GM19455 (cell line): Measurements from ENCODE around the gene ANKRD11.
"Not testable (repeated sequence)": the region's sequence is repeated elsewhere in the genome, so short reads cannot be mapped to it uniquely, and the experiment has no call there.

Source experiments
- ATAC-seq: cut with Tn5 transposase; IDR thresholded peaks from one replicate; pipeline ENCODE4 v1.9.1; 2021; ENCODE audit not compliant: unreplicated experiment

The ANKRD11 gene

DNA sequence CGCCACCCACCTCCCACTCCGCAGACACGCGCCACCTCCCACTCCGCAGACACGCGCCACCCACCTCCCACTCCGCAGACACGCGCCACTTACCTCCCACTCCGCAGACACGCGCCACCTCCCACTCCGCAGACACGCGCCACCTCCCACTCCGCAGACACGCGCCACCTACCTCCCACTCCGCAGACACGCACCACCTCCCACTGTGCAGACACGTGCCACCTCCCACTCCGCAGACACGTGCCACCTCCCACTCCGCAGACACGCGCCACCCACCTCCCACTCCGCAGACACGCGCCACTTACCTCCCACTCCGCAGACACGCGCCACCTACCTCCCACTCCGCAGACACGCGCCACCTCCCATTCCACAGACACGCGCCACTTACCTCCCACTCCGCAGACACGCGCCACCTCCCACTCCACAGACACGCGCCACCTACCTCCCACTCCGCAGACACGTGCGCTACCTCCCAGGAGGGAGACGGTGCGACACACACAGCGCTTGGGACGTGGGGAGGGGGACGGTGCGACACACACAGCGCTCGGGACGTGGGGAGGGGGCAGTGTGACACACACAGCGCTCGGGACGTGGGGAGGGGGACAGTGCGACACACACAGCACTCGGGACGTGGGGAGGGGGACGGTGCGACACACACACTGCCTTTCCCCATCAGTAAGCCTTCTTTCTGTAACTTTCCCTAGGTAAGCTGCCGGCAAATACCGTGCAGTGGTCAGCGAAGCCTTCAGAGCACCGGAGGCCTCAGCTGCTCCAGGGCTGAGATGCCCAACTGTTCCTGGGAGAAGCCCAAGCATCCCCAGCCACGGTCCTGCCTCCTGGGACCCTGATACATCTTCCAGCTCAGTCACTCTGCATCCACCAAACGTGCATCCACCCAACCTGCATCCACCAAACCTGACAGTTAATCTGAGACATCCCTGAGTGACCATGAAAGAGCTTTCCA is 183.6 kb downstream of the ANKRD11 start:
- ATAC-seq, result not testable (repeated sequence)

DNA sequence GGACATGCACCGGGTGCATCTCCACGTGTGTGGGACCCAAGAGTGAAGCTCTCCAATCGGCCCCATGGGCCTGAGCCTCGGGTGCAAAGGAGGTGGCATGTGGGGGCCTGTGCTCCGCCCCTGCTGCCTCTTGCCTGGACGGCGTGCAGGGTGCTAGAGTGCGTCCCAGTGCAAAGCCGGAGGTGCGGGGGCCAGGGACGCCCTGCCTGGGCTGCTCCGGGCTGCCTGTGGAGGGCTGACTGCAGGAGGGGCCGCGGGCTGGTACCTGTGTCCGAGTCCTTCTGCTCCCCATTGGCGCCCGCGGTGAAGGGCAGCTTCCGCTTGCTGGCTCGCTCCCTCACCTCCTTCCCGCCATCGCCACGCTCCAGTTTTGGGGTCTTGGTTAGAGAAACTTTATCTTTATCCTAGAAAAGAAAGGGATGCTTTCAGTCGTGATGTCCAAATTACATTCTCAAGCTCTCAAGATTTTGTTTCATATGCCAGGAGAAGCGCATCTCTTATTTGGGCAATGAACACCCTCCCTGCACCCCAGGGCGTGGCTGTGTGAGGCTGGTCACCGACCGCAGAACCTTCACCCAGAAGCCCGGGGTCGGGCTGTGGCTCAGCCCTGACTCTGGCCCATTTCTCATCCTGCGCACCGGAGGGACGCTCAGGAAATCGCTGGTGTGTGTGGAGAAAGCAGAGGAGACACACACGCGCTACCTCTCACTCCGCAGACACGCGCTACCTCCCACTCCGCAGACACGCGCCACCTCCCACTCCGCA is 185.2 kb downstream of the ANKRD11 start:
- ATAC-seq, result no peak

DNA sequence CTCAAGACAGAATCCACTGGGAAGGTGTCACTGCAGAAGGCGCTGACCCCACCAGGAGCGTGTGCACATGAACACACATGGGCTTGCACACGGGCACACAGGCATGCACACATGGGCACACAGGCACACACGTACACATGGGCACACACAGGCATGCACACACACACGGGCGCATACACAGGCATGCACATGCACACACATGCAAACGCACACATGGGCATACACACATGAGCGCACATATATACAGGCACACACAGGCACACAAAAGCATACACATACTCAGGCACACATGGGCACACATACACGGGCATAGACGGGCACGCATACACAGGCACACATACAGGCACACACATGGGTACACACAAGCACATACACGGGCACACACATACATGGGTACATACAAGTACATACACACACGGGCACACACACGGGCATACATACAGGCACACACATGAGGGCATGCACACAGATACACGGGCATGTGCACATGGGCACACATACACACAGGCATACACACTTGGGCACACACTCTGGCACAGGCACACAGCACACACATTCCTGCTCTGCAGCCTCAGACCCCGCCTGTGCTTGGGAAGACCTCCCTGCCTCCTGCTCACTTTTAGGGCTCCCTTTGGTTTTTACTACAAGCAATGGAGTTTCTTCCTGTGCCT is 186.0 kb downstream of the ANKRD11 start:
- no peak for ATAC-seq

DNA sequence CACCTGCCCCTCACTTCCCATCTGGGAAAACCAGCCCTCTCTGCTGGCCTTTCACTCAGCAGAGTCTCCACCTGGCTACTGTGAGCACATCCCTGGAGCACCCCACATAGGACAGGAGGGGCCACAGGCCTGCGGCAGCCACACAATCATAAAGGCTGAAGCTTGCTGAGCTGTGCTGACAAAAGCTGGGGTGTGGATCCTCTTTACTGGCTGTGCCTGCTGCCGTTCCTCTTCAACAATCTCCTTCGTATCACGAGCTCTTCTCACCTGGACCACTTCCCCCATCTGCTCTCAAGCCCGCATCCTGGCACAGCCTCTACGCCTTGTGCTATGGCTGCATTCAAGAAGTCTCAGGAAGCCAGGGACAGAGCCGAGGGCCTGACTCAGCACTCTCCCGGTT is 186.7 kb downstream of the ANKRD11 start:
- no peak for ATAC-seq

DNA sequence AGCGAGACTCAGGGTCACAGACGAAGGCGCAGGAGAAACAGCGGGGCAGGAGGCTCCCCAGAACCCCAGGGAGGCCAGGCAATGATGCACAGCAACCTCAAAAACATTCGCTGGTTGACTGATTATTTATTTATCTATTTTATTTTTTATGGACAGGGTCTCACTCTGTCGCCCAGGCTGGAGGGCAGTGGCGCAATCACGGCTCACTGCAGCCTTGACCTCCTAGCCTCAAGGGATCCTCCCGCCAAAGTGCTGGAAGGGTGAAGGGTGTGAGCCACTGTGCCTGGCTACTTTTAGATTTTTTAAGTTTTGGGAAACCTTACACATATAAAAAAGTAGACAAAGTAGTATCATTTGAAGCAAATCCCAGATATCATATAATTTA is 189.4 kb downstream of the ANKRD11 start:
- ATAC-seq, result no peak

DNA sequence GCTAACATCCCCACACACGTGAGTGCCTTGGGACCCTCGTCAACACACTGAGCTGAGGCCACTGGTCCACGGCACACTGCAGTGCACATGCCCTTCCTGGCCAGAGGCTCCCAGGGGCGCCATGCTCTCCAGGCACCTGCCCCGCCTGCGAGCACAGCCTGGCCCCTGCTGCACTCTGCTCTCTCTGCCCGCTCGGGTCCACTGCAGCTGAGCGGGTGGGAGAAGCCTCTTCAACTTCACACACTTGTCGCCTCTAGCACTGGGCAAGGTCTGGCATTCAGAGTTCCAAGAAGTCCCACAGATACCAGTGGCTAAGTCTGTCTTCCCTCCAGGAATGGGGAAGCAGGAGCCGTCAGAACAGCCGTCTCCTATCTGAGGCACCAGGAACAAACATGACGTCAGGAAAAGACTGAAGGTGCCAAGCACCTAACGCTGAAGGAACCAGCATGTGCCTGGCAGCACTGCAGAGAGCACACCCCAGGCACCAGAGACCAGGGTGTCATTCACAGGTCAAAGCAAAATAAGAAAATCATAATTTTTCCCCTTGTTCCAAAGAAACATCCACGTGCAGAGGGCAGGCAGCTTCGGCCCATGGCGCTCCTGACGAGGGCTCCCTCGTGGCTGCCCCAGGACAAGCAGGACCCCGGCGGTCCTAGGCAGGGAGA is 189.9 kb downstream of the ANKRD11 start:
- ATAC-seq, result no peak

DNA sequence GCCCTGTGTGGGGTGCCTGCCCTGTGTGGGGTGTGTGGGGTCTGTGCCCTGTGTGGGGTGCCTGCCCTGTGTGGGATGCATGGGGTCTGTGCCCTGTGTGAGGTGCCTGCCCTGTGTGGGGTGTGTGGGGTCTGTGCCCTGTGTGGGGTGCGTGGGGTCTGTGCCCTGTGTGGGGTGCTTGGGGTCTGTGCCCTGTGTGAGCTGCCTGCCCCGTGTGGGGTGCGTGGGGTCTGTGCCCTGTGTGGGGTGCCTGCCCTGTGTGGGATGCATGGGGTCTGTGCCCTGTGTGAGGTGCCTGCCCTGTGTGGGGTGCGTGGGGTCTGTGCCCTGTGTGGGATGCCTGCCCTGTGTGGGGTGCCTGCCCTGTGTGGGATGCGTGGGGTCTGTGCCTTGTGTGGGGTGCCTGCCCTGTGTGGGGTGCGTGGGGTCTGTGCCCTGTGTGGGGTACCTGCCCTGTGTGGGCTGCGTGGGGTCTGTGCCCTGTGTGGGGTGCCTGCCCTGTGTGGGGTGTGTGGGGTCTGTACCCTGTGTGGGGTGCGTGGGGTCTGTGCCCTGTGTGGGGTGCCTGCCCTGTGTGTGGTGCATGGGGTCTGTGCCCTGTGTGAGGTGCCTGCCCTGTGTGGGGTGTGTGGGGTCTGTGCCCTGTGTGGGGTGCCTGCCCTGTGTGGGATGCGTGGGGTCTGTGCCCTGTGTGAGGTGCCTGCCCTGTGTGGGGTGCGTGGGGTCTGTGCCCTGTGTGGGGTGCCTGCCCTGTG is 190.8 kb downstream of the ANKRD11 start:
- not testable (repeated sequence) for ATAC-seq

DNA sequence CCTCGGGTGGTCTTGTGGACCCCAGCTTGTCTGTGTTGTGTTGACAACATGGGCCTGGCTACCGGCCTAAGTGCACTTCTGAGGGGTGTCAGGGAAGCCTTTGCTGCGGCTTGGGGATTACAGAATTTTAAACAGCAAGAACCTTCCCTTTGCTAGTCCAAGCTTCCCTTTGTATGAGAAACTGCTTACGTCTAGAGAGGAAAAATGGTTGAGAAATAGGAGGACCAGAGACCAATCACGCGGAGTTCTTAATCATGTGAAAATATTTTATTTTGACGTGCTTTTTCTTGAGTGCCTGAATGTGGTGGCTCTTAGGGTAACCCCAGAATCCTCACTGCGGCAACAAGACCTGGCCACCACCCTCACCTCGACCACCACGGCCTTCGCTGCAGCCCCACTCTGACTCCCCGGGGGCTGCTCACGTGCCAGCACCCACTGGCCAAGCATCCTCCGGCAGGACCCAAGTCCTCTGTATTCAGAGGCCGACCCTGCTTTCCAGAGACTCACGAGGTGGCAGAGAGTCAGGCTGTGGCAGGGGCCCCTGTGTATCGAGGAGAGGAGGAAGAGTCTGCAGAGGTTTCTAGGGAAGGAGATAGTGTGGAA is 191.6 kb downstream of the ANKRD11 start:
- ATAC-seq, result no peak

DNA sequence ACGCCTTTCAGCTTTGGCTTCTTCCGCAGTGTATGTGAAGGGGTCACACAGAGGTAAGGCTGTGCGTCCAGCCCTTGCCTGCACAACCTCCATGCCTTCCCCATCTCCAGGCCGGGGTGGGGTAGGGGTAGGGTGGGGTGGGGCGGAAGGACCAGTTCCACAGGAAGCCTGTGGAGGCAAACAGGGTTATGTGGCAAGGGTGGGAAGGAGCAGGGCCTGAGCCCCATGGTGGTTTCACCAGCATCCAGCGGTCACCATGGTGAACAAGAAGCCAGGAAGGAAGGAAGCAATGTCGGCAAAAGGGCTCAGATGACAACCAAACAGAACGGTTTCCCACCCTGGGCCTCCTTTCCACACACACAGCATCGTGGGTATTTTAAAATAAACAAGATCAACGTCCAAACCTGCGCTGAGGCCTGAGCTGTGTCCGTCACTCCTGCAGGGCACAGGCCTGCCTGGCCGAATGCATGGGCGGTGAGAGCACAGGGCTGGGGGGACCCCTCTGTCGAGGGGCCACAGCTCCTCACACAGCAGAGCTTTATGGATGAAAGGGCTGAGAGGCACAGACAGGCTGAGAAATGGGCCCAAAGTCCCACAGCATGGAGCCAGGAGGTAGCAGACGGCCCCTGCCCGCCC is 192.3 kb downstream of the ANKRD11 start:
- ATAC-seq, result no peak

DNA sequence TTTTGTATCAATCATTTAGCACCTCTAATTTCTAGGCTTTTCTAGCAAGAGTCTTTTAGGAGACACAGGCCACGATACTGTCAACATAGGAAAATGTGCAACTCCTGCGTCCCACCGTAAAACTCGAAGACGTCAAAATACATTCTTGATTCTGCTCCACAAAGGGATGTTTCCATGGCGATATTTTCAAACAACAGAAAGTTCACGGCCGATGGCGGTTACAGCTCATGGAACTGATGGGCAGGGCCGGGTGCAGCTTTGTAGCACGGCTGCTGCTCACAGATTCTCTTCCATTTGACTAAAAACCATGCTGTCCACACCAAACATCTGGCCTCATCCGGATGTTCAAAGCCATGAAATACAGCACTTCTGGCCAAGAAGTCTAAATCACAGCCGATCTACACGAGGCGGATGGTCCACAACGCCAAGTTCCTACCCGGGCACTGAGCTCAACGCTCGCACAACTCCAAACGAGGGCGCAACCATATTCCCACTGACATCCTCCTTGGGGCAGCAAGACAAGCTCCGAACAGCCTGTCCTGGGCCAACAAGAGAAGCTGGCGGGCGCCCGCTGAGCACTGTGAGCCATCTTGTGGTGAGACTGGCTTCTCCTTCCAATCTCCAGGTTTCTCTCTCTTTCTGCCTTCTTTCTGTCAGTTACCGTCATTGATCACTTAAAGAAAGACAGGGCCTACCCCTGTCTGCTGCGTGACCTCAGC is 193.0 kb downstream of the ANKRD11 start:
- ATAC-seq, result no peak

DNA sequence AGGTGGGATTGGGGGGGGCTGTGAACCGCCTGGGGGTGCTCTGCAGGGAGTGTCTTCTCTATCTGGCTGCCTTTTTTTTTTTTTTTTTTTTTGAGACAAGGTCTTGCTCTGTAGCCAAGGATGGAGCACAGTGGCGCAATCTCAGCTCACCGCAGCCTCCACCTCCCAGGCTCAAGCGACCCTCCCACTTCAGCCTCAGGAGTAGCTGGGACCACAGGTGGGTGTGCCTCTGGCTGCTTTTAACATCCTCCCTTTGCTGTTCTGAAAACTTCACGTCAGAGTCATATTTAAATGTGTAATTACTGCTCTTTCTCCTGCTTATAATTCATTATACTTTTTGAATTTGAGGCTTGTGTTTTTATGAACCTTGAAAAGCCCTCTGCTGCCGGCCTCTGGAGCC is 194.4 kb downstream of the ANKRD11 start:
- ATAC-seq, result no peak

DNA sequence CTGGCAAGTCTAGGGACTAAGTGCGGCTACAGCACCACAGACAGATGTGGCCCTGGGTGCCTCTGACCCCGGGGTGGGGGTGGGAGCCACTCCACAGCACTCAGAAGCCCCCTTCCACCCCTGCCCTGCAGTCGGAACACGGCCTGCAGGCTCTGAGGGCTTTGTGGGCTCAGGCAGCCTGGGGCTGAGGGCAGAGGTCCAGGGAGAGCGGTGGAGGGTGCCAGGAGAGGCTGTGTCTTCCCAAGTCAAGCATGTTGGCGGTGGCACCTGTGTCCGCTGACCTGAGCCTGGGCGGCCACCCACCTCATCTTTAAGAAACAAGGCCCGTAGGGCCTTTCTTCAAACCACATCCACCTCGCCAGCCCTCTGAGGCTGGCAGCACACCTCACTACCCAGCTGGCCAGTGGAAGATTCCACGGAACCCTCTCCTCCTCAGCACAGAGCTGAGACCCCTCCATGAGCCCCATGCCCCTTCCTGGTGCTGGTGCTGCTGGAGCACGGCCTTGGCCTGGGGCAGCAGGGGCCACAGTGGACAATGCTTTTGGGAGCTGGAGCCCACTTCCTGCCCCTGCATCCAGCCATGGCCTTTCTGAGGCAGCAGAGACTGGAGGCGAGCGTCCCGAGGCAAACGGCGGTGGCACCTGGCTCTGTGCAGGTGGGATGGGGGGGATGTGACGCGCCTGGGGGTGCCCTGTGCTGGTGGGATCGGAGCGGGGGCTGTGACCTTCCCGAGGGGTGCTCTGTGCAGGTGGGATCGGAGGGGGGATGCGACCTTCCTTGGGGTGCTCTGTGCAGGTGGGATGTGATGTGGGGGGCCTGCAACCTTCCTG is 195.1 kb downstream of the ANKRD11 start:
- no peak for ATAC-seq

DNA sequence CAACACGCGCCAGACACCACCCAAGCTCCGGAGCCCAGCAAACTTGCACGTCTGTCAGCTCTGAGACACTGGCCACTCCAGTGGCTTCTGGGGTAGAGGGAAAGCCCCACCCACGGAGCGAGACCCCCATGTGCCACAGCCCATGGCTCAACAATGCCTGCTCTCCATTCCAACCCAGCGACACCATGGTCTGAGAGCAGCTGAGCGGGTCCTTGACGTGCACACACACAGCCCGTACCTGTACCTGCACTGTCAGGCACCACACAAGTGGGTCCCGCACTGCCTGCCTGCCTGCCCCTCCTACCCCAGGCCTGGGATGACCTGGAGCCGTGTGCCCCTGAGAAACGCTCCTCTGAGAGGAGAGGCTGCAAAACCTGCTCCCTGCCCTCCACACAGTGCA is 195.9 kb downstream of the ANKRD11 start:
- ATAC-seq, result no peak

DNA sequence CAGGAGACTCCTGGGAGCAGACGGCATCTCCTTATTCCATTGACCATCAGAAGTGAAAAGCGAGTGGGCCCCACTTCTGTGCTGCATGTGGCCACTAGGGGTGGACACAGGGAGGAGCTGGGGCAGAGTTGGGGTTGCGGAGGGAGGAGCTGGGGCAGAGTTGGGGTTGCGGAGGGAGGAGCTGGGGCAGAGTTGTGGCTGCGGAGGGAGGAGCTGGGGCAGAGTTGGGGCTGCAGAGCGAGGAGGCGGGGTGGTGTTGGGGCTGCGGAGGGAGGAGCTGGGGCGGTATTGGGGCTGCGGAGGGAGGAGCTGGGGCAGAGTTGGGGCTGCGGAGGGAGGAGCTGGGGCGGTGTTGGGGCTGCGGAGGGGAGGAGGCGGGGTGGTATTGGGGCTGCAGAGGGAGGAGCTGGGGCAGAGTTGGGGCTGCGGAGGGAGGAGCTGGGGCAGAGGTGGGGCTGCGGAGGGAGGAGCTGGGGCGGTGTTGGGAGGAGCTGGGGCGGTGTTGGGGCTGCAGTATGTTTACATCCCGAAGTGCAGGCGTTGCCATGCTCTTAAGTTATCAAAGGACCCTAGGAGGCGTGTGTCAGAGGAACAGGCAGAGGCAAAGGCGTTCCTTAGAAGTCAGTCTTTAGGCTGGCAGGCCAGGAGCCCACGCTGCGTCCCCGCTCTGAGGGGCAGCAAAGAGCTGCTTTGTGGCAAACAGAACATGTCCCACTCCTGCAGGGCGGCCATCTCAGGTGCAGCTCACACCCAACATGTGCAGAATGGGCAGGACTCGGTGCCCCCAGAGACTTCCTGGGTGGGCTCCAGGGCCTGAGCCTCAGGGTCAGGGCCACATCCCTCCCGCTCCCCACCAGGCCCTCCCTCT is 196.9 kb downstream of the ANKRD11 start:
- no peak for ATAC-seq

DNA sequence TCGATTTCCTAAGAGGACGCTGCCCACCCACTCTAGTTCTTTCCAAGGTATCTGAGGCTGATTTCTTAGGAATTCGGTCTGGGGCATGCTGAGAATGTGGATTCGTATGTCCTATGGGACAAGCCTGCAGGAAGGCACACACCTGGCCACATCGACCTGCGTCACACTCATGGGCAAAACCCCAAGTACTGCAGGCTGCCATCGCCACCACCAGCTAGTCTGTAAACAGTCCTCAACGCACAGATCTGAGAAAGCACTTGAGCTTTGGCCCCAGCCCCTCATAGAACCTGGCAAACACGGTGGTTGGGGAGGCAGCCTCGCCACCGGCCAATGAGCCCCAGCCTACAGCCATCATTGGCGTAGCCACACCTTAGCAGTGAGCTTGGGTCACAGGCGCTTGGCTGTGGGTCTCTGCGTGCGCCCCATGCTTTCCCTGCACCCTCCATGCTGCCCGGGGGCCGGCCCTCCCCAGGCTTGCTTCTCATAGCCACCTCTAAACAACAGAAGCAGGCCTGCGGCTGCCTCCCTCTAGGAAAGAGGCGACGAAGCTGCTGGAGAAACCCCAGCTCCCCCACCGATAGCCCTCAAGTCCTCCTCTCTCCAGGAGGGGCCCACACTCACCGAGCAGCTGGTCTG is 197.8 kb downstream of the ANKRD11 start:
- ATAC-seq, result no peak

DNA sequence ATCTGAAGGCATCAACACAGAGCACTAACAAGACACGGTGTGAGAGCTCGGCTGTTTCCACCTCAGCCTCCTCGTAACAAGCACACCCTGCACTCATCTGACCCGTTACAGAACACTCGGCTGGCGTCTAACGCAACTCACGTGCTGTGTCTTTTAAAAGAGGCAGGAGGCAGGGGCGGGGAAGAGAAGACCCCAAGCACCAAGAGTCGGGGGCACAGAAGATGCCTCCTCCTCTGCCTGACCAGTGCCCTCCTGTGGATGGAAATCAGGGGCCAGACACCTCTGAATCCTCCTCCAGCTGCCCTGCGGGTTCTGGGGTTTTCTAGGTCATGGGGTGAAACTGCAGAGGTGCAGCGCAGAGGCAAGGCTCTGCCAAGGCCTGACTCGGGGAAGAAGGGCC is 198.6 kb downstream of the ANKRD11 start:
- no peak for ATAC-seq

DNA sequence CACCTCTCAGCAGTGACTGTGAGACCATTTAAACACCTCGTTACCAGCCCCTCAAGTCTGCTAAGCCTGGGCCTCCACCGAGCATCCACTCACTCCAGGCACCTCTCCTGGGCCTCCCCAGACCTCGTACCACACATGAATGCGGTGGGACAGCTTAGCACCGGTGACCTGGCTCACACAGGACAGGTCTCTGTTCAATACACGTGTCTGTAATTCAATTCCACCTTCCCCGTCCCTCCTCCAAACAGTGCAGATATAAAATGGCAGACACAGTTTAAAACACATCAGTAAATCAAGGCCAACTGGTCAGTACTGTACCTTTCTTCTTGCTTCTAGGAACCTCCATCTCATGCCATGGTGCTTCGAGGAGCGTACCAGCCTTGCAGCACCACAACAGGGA is 199.0 kb downstream of the ANKRD11 start:
- no peak for ATAC-seq
